ENCODE measurements around the gene PRKAR1B.

- TF ChIP-seq CTCF (IDR thresholded peaks at IDR 0.05 in 2 of 3, conservative IDR thresholded peaks at IDR 0.05 in 1 of 3; ENCODE audit: borderline replicate concordance in 1 of 3, insufficient read depth in 1 of 3, low read depth in 2 of 3, low read length in 2 of 3), result no peak
- no peak for TF ChIP-seq CEBPB (IDR thresholded peaks at IDR 0.05; ENCODE audit: low read depth)
- no peak for TF ChIP-seq RAD21 (IDR thresholded peaks at IDR 0.05; ENCODE audit: low read depth)
- TF ChIP-seq REST (IDR thresholded peaks at IDR 0.05; ENCODE audit: low read depth), result no peak
- no peak for TF ChIP-seq TCF7L2 (IDR thresholded peaks at IDR 0.05; ENCODE audit: borderline replicate concordance, extremely low read depth, insufficient read depth, insufficient read length)
- no peak for TF ChIP-seq POLR2A (IDR thresholded peaks at IDR 0.05; ENCODE audit: borderline replicate concordance, extremely low read depth, insufficient read depth, insufficient read length)
- TF ChIP-seq ZNF274 (IDR thresholded peaks at IDR 0.05; ENCODE audit: low read depth, low read length), result no peak
- no peak for TF ChIP-seq JUND (IDR thresholded peaks at IDR 0.05)
- TF ChIP-seq EZH2phosphoT487 (IDR thresholded peaks at IDR 0.05; ENCODE audit: borderline replicate concordance), result no peak
- TF ChIP-seq EZH2 (IDR thresholded peaks at IDR 0.05), result no peak
- TF ChIP-seq SIN3A (IDR thresholded peaks at IDR 0.05; ENCODE audit: low read depth), result no peak
- no peak for TF ChIP-seq ZFX (IDR thresholded peaks at IDR 0.05)
- no peak for TF ChIP-seq POLR2AphosphoS5 (IDR thresholded peaks at IDR 0.05; ENCODE audit: low read depth, low read length)
Measured at GRCh38 chr7:628402-628763, 98.7 kb downstream of the PRKAR1B start.

Data from HCT116 (cell line).